ENCODE measurements around the gene SRXN1.

GRCh38 chr20:609371-609964, 43.5 kb downstream of the SRXN1 start:
- TF ChIP-seq CTCF (IDR thresholded peaks at IDR 0.05; ENCODE audit: poor library complexity, severe bottlenecking) (no peak), EZH2 (IDR thresholded peaks at IDR 0.05; ENCODE audit: borderline replicate concordance, insufficient read depth, low read length, poor library complexity, severe bottlenecking) (no peak), TAF1 (IDR thresholded peaks at IDR 0.05; ENCODE audit: low read depth) (no peak), POLR2AphosphoS5 (IDR thresholded peaks at IDR 0.05) (no peak), EP300 (conservative IDR thresholded peaks at IDR 0.05; ENCODE audit: poor library complexity, severe bottlenecking) (no peak), RAD21 (conservative IDR thresholded peaks at IDR 0.05) (no peak)
